ENCODE measurements around the gene CDKN1A.

The CDKN1A gene

GRCh38 chr6:36633915-36634314 is 44.6 kb upstream of the CDKN1A start:
- no peaks in the 10 kb centered on the region for H4K20me1 ChIP-seq (ENCODE audit: insufficient read depth)
- H3K36me3 ChIP-seq (ENCODE audit: insufficient read depth): no peaks in the 10 kb centered on the region
- H3K79me2 ChIP-seq (ENCODE audit: insufficient read depth, low read depth): no peaks in the 10 kb centered on the region
- no peak overlapping the region for H3K27ac ChIP-seq
- TF ChIP-seq, protein P1, sequence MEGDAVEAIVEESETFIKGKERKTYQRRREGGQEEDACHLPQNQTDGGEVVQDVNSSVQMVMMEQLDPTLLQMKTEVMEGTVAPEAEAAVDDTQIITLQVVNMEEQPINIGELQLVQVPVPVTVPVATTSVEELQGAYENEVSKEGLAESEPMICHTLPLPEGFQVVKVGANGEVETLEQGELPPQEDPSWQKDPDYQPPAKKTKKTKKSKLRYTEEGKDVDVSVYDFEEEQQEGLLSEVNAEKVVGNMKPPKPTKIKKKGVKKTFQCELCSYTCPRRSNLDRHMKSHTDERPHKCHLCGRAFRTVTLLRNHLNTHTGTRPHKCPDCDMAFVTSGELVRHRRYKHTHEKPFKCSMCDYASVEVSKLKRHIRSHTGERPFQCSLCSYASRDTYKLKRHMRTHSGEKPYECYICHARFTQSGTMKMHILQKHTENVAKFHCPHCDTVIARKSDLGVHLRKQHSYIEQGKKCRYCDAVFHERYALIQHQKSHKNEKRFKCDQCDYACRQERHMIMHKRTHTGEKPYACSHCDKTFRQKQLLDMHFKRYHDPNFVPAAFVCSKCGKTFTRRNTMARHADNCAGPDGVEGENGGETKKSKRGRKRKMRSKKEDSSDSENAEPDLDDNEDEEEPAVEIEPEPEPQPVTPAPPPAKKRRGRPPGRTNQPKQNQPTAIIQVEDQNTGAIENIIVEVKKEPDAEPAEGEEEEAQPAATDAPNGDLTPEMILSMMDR (conservative IDR thresholded peaks at IDR 0.05; ENCODE audit: low read depth, low read length): no peak
- H3K4me2 ChIP-seq: no peak overlapping the region
- H3K27me3 ChIP-seq (ENCODE audit: insufficient read depth, low read depth): no peaks in the 10 kb centered on the region
- H2AFZ ChIP-seq (ENCODE audit: low read depth): no peak overlapping the region
- no peak overlapping the region for H3K9ac ChIP-seq
- H3K4me3 ChIP-seq (IDR thresholded peaks at IDR 0.05; ENCODE audit: insufficient read depth, low read depth, low read length): no peak overlapping the region
- no peaks in the 10 kb centered on the region for H3K4me1 ChIP-seq (ENCODE audit: low read depth, poor library complexity, severe bottlenecking)

- no peak overlapping the region for H3K4me2 ChIP-seq
- no peaks in the 10 kb centered on the region for H3K36me3 ChIP-seq (ENCODE audit: insufficient read depth)
- no peak overlapping the region for H3K4me3 ChIP-seq (IDR thresholded peaks at IDR 0.05; ENCODE audit: insufficient read depth, low read depth, low read length)
- no peaks in the 10 kb centered on the region for H4K20me1 ChIP-seq (ENCODE audit: insufficient read depth)
- no peak overlapping the region for H3K27ac ChIP-seq
- H3K27me3 ChIP-seq (ENCODE audit: insufficient read depth, low read depth): no peaks in the 10 kb centered on the region
- H2AFZ ChIP-seq (ENCODE audit: low read depth): no peak overlapping the region
- H3K9ac ChIP-seq: no peak overlapping the region
- TF ChIP-seq, protein P1 (conservative IDR thresholded peaks at IDR 0.05; ENCODE audit: low read depth, low read length): no peak
- H3K4me1 ChIP-seq (ENCODE audit: low read depth, poor library complexity, severe bottlenecking): no peaks in the 10 kb centered on the region
- H3K79me2 ChIP-seq (ENCODE audit: insufficient read depth, low read depth): no peaks in the 10 kb centered on the region
Observed at GRCh38 chr6:36634317-36635108, 44.0 kb upstream of the CDKN1A start.

DNA sequence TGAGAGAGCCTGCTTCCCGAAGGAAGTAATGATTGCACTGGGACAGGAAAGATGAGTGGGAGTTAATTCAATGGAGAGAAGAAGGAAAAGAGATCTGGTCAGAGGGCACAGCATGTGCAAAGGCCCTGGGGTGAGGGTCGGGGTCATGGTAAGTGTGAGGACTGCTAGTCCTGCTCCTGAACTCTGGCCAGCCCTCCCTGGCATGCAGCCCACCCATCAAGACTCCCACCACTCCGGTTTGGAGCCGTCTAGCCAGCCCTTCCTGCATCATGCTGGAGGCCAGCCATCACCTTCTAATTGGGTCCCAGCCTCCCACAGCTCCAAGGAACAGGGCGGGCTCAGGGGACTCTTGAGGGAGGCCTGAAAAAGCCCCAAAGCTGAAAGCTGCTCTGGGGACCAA is 42.2 kb upstream of the CDKN1A start:
- no peaks in the 10 kb centered on the region for H3K27me3 ChIP-seq (ENCODE audit: insufficient read depth, low read depth)
- H3K9ac ChIP-seq: no peak overlapping the region
- no peaks in the 10 kb centered on the region for H4K20me1 ChIP-seq (ENCODE audit: insufficient read depth)
- no peaks in the 10 kb centered on the region for H3K79me2 ChIP-seq (ENCODE audit: insufficient read depth, low read depth)
- TF ChIP-seq, protein P1 (conservative IDR thresholded peaks at IDR 0.05; ENCODE audit: low read depth, low read length): no peak
- no peak overlapping the region for H3K4me2 ChIP-seq
- H3K4me3 ChIP-seq (IDR thresholded peaks at IDR 0.05; ENCODE audit: insufficient read depth, low read depth, low read length): no peak overlapping the region
- no peak overlapping the region for H3K27ac ChIP-seq
- no peaks in the 10 kb centered on the region for H3K36me3 ChIP-seq (ENCODE audit: insufficient read depth)
- H3K4me1 ChIP-seq (ENCODE audit: low read depth, poor library complexity, severe bottlenecking): no peaks in the 10 kb centered on the region
- no peak overlapping the region for H2AFZ ChIP-seq (ENCODE audit: low read depth)

DNA sequence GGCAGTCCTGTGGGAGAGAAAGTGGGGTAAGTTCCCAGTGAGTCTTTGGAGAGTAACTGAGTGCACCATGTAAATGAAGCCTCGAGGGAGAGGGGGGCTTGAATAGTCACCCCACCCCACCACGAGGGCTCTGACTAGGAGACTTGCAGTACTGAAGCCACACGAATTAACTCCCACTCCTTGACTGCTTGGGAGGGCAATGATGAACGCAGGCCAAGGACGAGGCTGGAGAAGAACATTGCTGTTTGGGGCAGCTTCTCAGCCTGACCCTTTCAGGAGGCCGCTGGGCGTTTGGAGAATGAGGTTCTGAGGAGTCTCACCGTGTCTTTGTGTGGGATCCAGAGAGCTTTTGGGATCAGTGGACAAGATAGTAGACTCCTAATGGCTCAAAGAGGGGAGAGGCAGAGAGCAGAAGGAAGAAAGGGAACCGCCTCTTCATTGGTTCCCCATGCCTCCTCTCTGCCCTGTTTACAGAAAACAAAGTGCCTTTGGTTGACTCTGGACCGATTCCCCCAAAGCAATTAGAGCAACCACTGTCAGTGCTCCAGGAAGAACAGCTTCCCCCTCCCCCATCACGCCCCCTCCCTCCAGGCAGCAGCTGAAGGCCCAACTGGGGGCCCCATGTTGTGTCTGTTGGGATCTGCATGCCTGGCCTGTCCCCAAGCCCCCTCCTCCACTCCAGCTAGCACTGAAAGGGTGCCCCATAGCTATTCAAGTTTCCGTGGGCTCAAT is 41.7 kb upstream of the CDKN1A start:
- H3K36me3 ChIP-seq (ENCODE audit: insufficient read depth): no peaks in the 10 kb centered on the region
- H3K4me1 ChIP-seq (ENCODE audit: low read depth, poor library complexity, severe bottlenecking): no peaks in the 10 kb centered on the region
- H3K79me2 ChIP-seq (ENCODE audit: insufficient read depth, low read depth): no peaks in the 10 kb centered on the region
- no peak overlapping the region for H3K27ac ChIP-seq
- H3K4me2 ChIP-seq: no peak overlapping the region
- H3K9ac ChIP-seq: no peak overlapping the region
- H2AFZ ChIP-seq (ENCODE audit: low read depth): no peak overlapping the region
- H4K20me1 ChIP-seq (ENCODE audit: insufficient read depth): no peaks in the 10 kb centered on the region
- TF ChIP-seq, protein P1 (conservative IDR thresholded peaks at IDR 0.05; ENCODE audit: low read depth, low read length): no peak
- H3K4me3 ChIP-seq (IDR thresholded peaks at IDR 0.05; ENCODE audit: insufficient read depth, low read depth, low read length): no peak overlapping the region
- no peaks in the 10 kb centered on the region for H3K27me3 ChIP-seq (ENCODE audit: insufficient read depth, low read depth)
